OCI-LY3 (cell line): Measurements from ENCODE around the gene MSS51.

ENCODE experiments used
- EZH2phosphoT487 ChIP-seq: fragments of 200-600 bp; shearing (Covaris generic); IDR thresholded peaks from 2 replicates; pipeline ENCODE4 v1.6.1; 2018; ENCODE audit warnings: antibody characterized with exemption, mixed run types, low read depth
- TF ChIP-seq, protein P1 (sequence below): fragments of 200-600, 300-600 bp; sonication (generic); IDR thresholded peaks from 2 replicates; pipeline ENCODE4 v1.5.1; 2014; ENCODE audit warnings: antibody characterized with exemption, low read length, low read depth

DNA sequence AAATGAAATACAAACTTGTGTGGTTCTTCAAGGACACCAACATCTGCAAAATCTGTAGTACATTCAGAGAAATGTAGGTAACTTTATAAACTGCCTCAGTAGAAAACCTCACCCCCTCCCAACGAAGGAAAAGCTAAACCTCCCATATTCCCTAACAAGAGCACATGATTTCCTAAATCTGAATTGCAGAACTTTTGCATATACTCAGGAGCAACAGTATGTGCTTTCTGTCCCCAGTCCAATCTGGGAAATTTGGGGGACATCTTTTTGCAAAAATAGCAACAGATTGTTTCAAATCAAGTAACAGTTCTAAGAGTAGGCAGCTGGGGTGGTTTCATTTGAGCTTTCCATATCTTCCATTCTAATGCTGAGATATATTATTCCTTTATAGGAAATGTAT, 15.8 kb upstream of the MSS51 start:
- TF ChIP-seq, protein P1, sequence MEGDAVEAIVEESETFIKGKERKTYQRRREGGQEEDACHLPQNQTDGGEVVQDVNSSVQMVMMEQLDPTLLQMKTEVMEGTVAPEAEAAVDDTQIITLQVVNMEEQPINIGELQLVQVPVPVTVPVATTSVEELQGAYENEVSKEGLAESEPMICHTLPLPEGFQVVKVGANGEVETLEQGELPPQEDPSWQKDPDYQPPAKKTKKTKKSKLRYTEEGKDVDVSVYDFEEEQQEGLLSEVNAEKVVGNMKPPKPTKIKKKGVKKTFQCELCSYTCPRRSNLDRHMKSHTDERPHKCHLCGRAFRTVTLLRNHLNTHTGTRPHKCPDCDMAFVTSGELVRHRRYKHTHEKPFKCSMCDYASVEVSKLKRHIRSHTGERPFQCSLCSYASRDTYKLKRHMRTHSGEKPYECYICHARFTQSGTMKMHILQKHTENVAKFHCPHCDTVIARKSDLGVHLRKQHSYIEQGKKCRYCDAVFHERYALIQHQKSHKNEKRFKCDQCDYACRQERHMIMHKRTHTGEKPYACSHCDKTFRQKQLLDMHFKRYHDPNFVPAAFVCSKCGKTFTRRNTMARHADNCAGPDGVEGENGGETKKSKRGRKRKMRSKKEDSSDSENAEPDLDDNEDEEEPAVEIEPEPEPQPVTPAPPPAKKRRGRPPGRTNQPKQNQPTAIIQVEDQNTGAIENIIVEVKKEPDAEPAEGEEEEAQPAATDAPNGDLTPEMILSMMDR: no peak
- no peak for TF ChIP-seq EZH2phosphoT487
